PC-9 (cell line): ENCODE data around the gene DOCK4. TPM values are rescaled to one million over a fixed set of nuclear protein-coding genes. Genes with fewer than 3 reads are reported as not detected.

Source experiments
- BruUV-seq: library from RNA; stranded (reverse); fragments of 400-500 nt; replicated peaks from 2 replicates; lab custom pipeline; 2021; lab: Mats Ljungman, UMichigan
- CTCF ChIA-PET: fragments of 300-600 bp; sonication (Branson Sonifier 250); formaldehyde crosslinking; loops from one replicate; lab custom pipeline; 2022; ENCODE audit warnings: antibody characterized with exemption; lab: Charles Lee
- POLR2A ChIA-PET: fragments of 300-600 bp; sonication (Branson Sonifier 250); formaldehyde crosslinking; loops from one replicate; lab custom pipeline; 2022; ENCODE audit warnings: antibody characterized with exemption; ENCODE audit not compliant: unreplicated experiment; lab: Charles Lee
- DNase-seq, 2 experiments: peaks; one replicate each; pipeline versions ENCODE4 v3.0.0 to v3.0.0-alpha.2; 2015 to 2022; ENCODE audit warnings: mixed read lengths in 1 of 2
- H2AFZ ChIP-seq: fragments of 200-600 bp; sonication (generic); 2 replicates; pipeline ENCODE4 v1.8.1; 2017; ENCODE audit warnings: antibody characterized with exemption
- H3F3A ChIP-seq: fragments of 200-600 bp; sonication (generic); 2 replicates; pipeline ENCODE4 v1.8.1; 2017; ENCODE audit warnings: antibody characterized with exemption, mild to moderate bottlenecking, low read depth; ENCODE audit not compliant: insufficient read depth
- H3K27ac ChIP-seq: fragments of 200-600 bp; sonication (generic); 2 replicates; pipeline ENCODE4 v1.6.1; 2016; ENCODE audit warnings: mixed run types
- H3K27me3 ChIP-seq: fragments of 200-600 bp; sonication (generic); 2 replicates; pipeline ENCODE4 v1.6.1; 2016; ENCODE audit warnings: low read depth, mixed run types; ENCODE audit not compliant: insufficient read depth
- H3K36me3 ChIP-seq: fragments of 200-600 bp; sonication (generic); 2 replicates; pipeline ENCODE4 v1.6.1; 2016; ENCODE audit warnings: low read depth, mixed run types
- H3K4me1 ChIP-seq: fragments of 200-600 bp; sonication (generic); replicated peaks from 2 replicates; pipeline ENCODE4 v1.6.1; 2016; ENCODE audit warnings: mixed run types; ENCODE audit not compliant: insufficient read depth
- H3K4me2 ChIP-seq: fragments of 200-600 bp; sonication (generic); 2 replicates; pipeline ENCODE4 v1.6.1; 2017; ENCODE audit warnings: mixed run types
- H3K4me3 ChIP-seq: fragments of 200-600 bp; sonication (generic); 2 replicates; pipeline ENCODE4 v1.6.1; 2016; ENCODE audit warnings: mixed run types
- H3K79me2 ChIP-seq: fragments of 200-600 bp; sonication (generic); 2 replicates; pipeline ENCODE4 v1.6.1; 2017; ENCODE audit warnings: low read depth, mixed run types
- H3K9me2 ChIP-seq: fragments of 200-600 bp; sonication (generic); 2 replicates; pipeline ENCODE4 v1.8.1; 2017; ENCODE audit warnings: mild to moderate bottlenecking; ENCODE audit not compliant: insufficient read depth
- H3K9me3 ChIP-seq: fragments of 200-600 bp; sonication (generic); 2 replicates; pipeline ENCODE4 v1.8.1; 2016; ENCODE audit warnings: low read depth; ENCODE audit not compliant: insufficient read depth
- H4K20me1 ChIP-seq: fragments of 200-600 bp; sonication (generic); 2 replicates; pipeline ENCODE4 v1.8.1; 2017; ENCODE audit not compliant: insufficient read depth
- CTCF ChIP-seq: fragments of 200-600 bp; sonication (generic); conservative IDR thresholded peaks from 2 replicates; pipeline ENCODE4 v1.6.1; 2017; ENCODE audit warnings: mixed run types, antibody characterized with exemption, mild to moderate bottlenecking, moderate library complexity
- EZH2 ChIP-seq: fragments of 200-600 bp; sonication (generic); IDR thresholded peaks from 2 replicates; pipeline ENCODE4 v1.8.0; 2017; ENCODE audit warnings: antibody characterized with exemption, low read depth
- intact Hi-C: fragments of 100-400 bp; cut with micrococcal nuclease; formaldehyde crosslinking; loops from one replicate; pipeline ENCODE4 v1.10.0; 2022; ENCODE audit not compliant: unreplicated experiment
- total RNA-seq: library from RNA; stranded (reverse); gene quantifications from 2 replicates; pipeline ENCODE4 v1.2.3, GENCODE V29; 2021

Gene DOCK4
- total RNA-seq, 1 experiment from 2014 or later, result 0.98 TPM

GRCh38 chr7:112215787-112216186 lies 9.6 kb upstream of the DOCK4 start:
- H2AFZ ChIP-seq, result no peak overlapping the region
- ChIA-PET CTCF (no interaction called here), POLR2A (no interaction called here)
- peaks cover 29% of the 10 kb centered on the region for H3K79me2 ChIP-seq
- H3K9me3 ChIP-seq, result no peaks in the 10 kb centered on the region; the same call in 1 of the 2 replicates
- H3K4me3 ChIP-seq, result no peak overlapping the region
- no peak overlapping the region for H3K27ac ChIP-seq
- no peaks in the 10 kb centered on the region for H3K4me1 ChIP-seq
- H3K9me2 ChIP-seq, result no peaks in the 10 kb centered on the region
- no peaks in the 10 kb centered on the region for H3K36me3 ChIP-seq
- BruUV-seq, result no TSS peak
- no peaks in the 10 kb centered on the region for H3F3A ChIP-seq
- intact Hi-C loops, result no loop called here
- no peaks in the 10 kb centered on the region for H4K20me1 ChIP-seq
- no peaks in the 10 kb centered on the region for H3K27me3 ChIP-seq
- TF ChIP-seq EZH2, result no peak
- no peak for DNase-seq
- no peak overlapping the region for H3K4me2 ChIP-seq

- POLR2A ChIA-PET, result interaction anchor here (0.6 kb wide), 1 partner anchor 23 kb away, joined by 4 read pairs; no protein-coding TSS in a partner anchor
- CTCF ChIA-PET, result no interaction called here
- Histone ChIP-seq H3K4me2 (no peak overlapping the region), H3K27me3 (no peaks in the 10 kb centered on the region), H4K20me1 (no peaks in the 10 kb centered on the region), H3K9me3 (no peaks in the 10 kb centered on the region; the same call in 1 of the 2 replicates), H3K79me2 (peaks cover 35% of the 10 kb centered on the region), H3K4me1 (no peaks in the 10 kb centered on the region), H2AFZ (no peak overlapping the region), H3K27ac (no peak overlapping the region), H3F3A (no peaks in the 10 kb centered on the region), H3K4me3 (no peak overlapping the region), H3K9me2 (no peaks in the 10 kb centered on the region), H3K36me3 (no peaks in the 10 kb centered on the region)
- no peak for DNase-seq
- TF ChIP-seq CTCF (no peak), EZH2 (no peak)
- BruUV-seq, result no TSS peak
- intact Hi-C loops, result no loop called here
Observed at GRCh38 chr7:112214883-112215282, 8.7 kb upstream of the DOCK4 start.

DNA sequence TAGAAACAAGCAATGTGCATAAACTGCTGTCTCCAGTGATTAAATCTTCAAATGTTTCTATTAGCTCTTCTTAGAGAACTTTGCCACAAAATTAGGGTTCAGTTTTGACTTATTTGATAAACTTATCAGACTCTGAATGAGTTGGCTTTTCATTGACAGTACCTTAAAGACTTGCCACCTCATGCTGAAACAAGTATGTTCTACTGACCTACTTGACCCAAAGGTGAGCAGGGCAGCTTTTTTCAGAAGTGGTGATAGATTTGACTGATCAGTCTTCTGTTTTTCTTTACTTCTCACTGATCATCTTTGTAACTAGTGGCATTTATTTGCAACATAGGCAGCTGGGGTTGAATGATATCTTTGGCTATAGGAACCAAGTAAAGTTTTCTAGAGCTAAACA lies 8.1 kb upstream of the DOCK4 start:
- no TSS peak for BruUV-seq
- POLR2A ChIA-PET, result no interaction called here

More for the DNA sequence above, 8.1 kb upstream of the DOCK4 start:
- CTCF ChIA-PET, result no interaction called here
- intact Hi-C loops, result no loop called here
- H3K9me2 ChIP-seq, result no peaks in the 10 kb centered on the region
- H3K27ac ChIP-seq, result no peak overlapping the region
- H3K36me3 ChIP-seq, result no peaks in the 10 kb centered on the region
- no peak overlapping the region for H3K4me3 ChIP-seq
- no peaks in the 10 kb centered on the region for H3K27me3 ChIP-seq
- no peaks in the 10 kb centered on the region for H4K20me1 ChIP-seq
- TF ChIP-seq CTCF (no peak), EZH2 (no peak)
- H3F3A ChIP-seq, result no peaks in the 10 kb centered on the region
- no peak overlapping the region for H3K4me2 ChIP-seq
- no peaks in the 10 kb centered on the region for H3K4me1 ChIP-seq
- DNase-seq, result no peak
- no peak overlapping the region for H2AFZ ChIP-seq
- no peaks in the 10 kb centered on the region; the same call in 1 of the 2 replicates for H3K9me3 ChIP-seq
- peaks cover 33% of the 10 kb centered on the region for H3K79me2 ChIP-seq
